HG02763 (cell line): ENCODE data around the gene MACROD2.

ENCODE experiments used
- ATAC-seq: cut with Tn5 transposase; IDR thresholded peaks from one replicate; pipeline ENCODE4 v1.9.1; 2021; ENCODE audit warnings: mild to moderate bottlenecking, moderate library complexity; ENCODE audit not compliant: unreplicated experiment

MACROD2 gene

DNA sequence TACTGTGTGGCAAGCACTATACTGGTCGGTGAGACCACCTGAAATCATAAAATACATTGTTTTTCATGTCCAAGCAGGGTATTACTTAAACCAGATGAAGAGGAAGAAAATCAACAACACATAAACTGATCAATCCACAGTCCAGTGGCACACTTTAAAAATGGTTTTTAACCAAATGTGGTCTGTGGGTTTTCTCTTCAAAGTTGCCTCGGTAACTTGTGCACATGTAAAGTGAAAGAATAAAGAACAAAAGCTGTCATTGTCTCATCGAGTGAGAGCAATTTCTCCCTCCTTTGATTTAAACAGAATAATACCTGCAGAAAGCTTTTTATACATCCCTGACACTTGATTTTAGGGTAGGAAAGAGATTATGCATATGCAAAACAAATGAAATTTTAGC lies 338.4 kb downstream of the MACROD2 start:
- ATAC-seq: no peak

DNA sequence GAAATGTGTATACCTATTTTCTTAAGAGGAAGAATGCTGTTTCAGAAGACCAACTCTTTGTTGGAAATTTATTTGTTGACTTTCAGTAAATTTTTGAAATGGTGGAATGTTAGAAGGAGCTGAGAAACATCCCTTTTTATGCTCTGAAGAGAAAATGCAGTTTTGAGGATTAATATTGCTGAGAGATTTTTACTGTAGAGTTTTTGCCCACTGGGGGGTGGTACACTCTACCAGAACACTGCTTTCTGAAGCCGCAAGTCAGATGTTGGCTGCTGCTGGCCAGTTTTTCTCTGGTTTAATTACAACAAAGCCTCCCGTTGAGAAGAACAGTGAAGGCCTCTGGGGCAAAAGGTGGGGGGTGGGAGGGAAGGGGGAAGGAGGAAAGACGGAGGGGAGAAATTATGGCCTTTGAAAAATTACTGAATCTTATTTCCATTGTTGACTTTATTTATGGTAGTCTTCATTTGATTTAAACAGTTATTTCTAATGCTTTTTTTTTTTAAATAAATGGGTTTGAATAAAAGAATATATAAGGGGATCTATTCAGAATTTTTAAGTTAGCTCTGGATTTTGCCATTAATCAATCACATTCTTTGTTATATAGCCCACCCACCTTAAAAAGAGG lies 339.1 kb downstream of the MACROD2 start:
- ATAC-seq: no peak

DNA sequence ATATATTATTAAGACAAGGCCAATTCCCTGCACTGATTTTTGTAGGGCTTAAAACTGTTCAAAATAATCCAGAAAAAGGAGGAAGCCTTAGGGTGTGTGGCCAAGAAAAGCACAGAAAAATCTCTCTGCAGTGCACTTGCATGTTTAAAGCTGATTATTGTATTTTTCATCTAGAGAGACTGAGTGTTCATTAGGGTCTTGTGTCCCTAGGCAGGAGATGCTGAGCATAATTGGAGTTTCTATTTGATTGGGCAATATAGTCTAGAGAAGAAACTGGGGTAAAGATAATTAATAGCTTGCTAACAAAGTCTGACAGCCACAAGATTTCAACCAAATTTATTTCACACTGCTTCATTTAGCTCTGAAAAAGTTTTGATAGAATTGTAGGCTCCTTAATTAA lies 339.7 kb downstream of the MACROD2 start:
- no peak for ATAC-seq

DNA sequence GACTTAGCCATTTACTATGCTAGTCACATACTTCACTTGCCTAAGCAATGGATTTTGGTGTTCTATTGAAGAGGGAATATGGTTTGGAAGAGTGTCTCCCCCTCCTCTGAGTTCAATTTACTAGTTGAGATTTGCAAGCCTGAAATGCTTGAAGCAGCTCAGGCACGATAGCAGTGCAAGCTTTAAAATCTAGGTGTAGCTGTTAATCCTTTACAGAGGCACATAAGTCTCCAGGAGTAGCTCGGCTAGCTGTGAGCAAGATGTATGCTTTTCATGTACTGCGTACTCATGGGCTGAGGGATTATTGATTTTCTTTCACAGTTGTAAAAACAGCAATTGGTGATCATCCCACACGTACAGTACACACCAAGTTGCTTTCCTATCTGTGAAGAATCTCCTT lies 341.4 kb downstream of the MACROD2 start:
- ATAC-seq: no peak

DNA sequence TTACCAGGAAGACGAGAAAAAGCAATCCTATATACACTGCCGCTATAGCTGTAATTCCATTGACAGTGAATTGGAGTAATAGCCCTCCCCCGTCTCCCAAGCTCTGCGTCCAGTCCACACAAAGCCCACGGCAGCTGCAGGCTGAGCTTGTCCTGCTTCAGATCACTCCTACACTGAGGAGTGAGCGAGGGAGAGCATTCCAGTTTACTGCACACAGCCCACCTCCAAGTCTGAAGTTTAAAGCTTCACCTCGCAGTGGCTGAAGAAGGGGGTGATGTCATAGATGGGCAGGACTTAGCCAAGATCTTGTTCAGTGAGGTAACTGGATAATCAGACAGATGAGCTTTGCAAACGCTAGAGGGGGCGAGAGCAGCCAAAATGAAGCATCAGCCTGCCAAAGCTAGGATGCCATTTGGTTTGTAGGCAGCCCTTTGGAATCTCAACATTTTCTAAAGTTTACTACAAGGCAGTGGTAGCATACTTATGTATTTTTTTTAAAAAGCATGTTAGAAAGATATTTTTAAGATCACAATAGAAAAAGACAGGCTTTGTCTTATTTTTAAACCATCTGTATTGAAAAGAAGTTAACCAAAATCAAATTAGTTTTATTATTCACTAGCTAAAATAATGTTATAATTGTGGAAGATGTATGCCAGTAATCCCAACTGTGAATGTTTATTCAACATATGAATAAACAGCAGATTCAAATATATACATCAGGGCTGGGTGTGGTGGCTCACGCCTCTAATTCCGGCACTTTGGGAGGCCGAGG lies 342.3 kb downstream of the MACROD2 start, which contains the start of gene FLRT3:
Gene FLRT3, minus strand, starts transcription at position 213 of the 772 bp plus-strand sequence. CDS start 10,106 bp downstream, outside the sequence.
- peak; percentile 97 for ATAC-seq

DNA sequence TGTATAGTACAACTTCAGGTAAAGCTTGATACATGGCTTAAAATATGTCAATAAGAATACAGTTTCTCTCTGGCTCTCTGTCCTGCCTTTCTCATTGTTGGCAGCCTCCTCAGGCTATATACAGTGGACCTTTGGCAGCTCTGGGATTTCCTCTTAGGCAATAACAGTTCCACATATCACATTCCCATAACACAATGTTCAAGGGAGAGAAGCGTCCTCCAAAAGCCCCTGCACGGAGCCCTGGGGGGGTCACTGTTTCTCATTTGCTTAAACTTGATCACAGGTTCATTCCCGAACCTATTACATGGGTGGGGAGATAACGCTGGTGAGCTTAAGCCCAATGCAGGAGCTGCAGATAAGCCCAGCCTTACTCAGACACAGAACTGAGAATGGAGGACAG lies 346.5 kb downstream of the MACROD2 start:
- no peak for ATAC-seq

DNA sequence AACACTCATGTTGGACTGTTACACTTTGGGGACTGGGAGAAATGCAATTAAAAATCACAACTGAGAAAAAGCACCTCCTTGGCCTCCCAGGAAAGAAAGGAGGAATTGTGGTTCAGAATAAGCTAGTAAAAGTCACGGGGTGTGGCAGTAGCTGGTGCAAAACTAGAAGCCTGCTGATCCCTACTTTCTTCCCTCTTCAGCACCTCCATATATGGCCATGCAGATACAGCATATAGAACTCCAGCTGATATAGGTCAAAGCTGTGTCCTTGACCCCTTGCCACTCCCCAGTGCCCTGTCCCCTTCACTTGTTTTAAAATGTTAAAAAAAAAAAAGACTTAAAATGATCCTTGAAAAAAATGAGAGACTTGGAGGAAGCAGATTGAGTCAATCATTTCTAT lies 347.6 kb downstream of the MACROD2 start:
- ATAC-seq: no peak

DNA sequence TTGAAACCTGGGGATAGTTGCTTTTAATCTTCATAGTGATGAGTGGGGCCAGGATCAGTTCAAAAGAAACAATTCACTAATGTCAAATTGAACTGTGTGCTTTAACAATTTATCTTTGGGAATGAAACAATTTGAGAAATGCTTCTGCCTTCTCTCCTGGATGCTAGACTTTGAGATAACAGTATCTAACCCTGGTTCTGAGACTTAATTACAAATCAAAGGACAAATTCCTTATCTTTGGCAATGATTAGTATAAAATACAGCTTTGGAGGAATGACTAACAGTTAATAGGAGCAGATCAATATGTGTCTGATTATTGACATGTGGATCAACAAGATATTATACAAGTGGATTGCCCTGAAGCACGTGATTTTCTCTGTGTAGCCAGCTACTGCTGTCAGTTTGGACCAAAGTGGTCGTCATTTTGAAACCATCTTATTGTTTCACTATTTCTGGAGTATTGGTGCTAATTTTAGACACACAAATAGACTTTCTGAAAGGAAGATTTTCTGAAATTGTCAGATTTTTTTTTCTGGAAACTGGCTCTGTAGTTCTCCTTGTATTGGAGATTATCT lies 348.3 kb downstream of the MACROD2 start:
- ATAC-seq: no peak

DNA sequence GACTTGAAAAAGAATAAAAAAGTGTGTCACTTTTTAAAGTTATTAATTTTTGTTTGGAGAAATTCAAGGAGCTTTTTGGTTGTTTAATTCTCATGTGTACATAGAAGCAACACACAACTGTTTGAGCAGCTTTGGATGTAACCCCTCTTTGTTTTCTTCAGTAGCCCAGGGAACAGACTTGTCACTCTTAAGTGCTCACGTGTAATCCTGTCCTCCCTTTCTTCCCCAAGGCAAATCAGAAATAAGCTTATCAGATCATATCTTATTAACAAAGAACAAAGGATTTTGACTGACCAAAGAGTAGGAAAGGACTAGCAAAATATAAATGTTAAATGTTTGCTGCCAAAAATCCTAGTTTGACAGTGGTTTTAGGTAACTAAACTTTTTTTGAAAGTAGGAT lies 349.4 kb downstream of the MACROD2 start:
- no peak for ATAC-seq

DNA sequence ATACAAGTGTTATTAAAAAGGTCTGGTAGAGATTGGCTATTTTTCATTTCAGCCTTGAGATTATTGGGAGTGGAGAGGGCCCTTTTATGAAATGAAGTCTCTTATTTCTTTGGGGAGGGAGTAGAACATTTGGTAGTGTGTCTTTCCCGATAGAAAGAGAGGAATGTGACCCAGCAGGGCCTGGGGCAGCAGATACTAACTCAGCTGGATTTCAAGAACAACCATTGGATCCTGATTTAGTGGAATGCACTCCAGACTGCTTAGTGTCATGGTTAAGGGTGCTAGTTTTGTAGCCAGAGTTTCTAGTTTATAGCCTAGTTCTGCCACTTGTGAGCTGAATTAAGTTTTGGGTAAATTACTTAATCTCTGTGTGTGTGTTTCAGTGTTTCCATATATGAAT lies 360.5 kb downstream of the MACROD2 start:
- no peak for ATAC-seq

DNA sequence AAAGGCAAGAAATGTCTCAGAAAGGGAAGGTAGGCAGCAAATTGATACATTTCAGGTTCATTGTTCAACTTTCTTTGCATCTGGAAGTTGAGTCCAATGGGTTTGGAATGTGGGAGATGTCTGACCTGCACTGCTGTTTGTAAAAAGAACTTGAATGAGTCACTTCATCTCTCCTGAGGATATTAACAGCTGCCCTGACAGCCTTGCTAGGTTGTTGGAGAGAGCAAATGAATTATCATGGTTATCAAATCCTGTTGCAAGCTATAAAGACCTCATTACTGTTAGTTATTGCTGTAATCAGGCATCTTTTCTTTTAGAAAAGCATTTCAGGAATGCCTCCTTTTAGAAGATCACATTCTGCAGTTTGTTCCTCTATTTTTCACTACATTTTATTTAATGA lies 365.1 kb downstream of the MACROD2 start:
- ATAC-seq: no peak

DNA sequence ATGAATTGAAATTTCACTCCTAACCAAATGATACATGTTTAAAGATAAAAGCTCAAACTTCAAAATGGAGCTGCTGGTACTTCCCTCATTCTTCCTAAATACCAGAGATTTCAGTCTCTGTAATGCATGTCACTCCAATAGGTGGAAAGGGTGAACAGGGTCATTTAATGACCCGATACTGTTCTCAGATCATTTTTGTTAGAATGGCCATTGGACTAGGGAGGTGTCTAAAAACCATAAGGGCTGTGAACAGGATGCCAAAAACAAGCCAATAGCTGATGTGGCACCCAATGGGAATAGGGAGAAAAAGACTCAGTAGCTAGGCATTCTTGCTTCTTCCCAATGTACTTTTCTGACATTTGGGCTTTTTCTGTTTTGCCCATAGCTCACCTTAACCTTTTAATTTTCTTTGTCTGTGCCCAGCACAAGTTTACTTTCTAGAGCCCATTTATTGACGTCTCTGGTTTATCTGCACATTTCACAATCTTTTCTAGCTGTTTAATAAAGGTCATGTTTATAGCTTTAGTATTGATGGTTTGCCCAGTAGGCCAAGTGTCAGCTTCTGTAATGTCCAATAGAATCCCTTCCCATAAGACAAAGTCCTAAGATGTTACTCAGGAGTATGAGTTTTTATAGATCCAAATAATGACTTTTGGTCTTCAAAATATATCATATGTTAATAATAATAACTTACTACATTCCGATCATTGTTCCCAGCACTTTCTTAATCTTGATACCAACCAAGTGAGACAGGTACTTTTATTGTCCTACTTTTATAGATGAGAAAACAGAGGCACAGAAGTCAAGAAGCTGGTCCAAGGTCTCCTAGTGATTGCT lies 366.4 kb downstream of the MACROD2 start:
- ATAC-seq: no peak

DNA sequence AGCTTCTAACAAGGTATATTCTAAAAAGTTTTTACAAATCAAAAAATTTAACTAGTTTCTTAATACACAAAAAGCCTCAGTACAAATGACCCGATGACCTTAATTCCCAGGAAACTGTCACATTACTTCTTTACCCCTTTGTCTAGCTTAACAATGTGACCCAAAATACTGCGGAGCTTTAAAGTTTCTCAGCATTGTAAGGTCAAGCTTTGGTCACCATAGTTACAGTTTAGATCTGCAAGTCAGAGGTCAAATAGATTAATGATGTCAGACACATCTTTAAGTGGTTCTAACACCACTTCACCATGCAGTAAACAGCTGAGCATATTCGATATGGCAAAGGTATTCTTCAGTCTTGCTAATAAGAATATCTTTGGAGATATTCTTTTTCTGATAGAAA lies 378.9 kb downstream of the MACROD2 start:
- ATAC-seq: no peak

DNA sequence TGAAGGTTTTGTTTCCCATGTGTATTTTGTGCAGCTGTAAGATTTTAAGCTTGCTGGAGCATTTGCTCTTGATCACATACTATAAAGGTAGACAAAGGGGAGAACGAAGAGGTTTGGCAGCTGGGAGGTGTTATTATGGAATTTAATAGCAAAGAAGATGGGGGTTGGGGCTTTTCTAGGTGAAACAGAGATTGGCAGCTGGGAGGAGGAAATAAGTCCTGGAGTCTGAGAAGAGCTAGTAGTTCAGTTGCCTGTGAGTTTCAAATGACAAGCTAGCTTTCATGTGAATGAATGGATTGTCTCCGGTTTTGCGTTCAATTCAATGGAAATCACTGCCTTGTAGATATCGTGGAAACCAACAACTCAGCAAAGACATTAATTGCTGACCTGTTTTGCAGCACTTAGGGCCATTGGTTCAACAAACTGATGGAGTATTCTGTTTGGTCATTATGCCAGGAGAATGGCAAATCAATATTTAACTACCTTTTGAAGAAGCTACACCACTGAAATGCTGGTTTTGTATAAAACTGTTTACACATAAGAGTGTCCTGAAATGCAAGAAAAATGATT lies 380.2 kb downstream of the MACROD2 start:
- ATAC-seq: no peak

DNA sequence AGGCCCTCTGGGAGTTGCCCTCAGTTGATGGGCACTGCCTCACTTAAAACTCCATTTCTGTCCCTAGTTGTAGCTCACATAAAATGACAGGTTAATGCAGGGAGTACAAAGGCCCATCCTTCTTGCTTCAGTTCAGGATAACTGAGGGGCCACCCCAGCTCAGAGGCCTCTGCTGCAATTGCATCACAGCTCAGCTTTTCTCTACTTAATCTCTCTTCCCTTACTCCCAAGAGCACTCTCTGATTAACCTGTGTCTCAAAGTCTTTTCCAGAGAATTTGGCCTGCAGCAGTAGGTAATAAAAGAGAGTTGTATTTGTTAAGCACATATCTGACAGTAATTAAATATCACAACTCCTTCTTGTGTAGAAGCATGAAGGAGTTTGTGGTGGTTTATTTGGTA lies 383.0 kb downstream of the MACROD2 start:
- no peak for ATAC-seq

DNA sequence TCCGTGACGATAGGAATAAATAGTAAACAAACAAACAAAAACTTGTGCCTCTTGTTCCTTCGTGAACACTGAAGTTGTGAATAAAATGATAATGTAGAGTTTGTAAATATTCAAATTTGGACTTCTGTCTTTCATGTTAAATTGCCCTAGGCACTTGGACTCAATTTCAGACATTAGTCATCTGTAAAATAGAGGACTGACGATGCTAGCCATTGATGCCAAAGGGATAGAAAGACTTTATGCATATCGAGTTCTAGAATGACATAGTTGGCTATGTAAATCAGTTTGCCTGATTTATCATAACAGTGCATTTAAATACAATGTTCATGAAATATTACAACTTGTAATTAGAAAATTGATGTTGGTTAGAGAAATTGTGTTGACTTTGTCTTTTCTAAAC lies 388.0 kb downstream of the MACROD2 start:
- no peak for ATAC-seq

DNA sequence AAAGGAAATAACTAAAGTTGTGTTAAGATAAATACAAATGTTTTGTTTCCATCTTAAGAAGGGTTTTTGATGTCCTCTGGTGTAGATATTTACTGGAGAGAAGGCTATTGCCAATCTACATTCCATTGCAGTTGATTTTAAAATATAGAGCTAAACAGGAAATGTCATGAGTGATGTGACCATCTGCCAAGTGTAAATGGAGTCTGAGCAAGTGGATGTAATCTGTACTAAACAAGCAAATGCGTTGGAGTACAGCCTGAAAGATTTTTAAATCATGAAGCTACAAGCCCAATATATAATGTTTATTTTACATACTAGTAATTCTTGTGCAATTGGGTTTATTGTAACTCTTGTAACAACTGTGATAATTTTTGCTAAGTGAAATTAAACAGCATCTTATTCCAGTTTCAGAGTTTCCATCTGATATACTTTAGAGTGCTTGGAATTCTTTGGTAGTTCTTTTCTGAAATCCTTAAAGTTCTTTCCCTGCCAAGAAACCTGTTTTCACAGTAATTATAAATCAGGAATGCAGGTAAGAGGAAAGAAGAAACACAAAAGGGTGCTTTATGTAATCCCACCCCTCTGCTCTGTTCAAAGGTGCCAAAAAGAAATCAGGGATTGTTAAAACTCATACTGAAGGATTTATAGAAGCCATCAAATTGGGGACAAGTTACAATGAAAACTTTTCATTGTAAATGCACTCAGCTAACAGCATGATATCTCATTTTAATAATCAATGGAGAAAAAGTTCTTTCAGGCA lies 389.3 kb downstream of the MACROD2 start:
- ATAC-seq: no peak

DNA sequence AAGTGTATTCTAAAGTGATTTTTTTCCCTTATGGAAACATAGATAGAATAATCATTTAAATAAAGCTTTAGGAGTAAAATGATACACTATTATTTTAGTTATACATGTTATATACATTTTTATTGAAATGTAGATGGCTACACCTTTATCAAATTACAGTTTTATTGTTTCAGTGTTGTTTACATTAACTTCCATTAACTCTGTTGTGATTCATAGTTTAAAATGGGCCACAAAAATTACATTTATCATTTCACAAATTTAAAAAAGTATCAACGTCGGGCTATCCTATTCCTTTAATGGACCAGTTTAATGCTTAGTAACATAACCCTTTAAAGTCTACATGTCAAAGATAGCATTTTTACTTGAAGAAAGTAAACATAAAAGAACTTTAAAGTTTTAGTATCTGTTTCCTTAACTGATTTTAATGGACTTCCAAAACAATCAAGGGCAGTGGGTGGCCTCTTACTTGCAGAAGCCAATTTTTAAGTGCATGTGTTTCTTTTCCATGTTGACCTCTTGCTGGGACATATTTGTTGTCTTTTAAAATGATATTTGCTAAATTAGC lies 389.9 kb downstream of the MACROD2 start:
- no peak for ATAC-seq

DNA sequence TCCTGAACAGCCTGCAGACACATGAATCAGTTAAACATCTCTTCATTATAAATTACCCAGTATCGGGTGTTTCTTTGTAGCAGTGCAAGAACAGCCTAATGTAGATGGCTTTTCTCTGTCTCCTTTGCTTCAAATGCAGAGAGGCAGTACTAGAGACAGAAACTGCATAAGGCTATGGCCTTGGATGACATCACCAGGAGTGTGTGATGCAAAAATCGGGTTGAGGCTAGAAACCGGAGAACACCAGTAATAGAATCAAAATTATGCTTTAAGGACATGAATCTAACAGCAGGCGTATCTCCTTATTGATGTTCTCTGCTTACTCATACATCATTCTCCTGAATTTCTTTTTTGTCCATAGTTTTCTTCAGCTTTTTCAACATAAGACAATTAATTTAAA lies 391.4 kb downstream of the MACROD2 start:
- ATAC-seq: no peak
